ENCODE measurements around the gene FUS. TPM values are rescaled to one million over a fixed set of nuclear protein-coding genes. Genes with fewer than 3 reads are reported as not detected.
"Not testable (repeated sequence)": the region's sequence is repeated elsewhere in the genome, so short reads cannot be mapped to it uniquely, and the experiment has no call there.

The FUS gene
- total RNA-seq, 4 donors from 2014 or later: 12.5 to 69.9 (median 40.0) TPM

DNA sequence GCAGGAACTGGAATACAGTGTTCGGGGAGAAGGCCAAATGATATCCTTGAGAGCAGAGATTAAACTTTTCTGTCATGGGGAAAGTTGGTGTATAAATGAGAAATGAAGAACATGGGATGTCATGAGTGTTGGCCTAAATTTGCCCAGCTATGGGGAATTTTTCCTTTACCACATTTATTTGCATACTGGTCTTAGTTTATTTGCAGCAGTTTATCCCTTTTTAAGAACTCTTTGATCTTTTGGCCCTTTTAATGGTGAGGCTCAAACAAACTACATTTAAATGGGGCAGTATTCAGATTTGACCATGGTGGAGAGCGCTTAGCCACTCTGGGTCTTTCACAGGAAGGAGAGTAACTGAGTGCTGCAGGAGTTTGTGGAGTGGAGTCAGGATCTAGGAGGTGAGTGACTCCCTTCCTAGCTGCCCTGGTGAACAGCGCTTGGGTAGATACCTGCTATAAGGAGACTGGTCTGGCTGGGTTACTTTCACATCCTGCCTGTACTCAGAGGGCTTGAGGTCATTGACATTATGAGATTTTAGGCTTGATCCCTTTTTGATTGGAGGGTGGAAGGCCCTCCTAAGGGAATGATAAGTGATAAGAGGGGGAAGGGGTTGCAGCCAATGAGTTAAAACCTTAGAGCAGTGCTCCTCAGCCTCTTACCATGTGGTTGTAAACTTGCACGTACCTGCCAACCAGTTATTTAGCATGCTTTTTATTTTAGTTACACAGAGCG lies 11.9 kb downstream of the FUS start:
- Histone ChIP-seq H3K27ac (no peak overlapping the region), H3K9me3 (no peaks in the 10 kb centered on the region), H3K36me3 (peaks cover 21 to 100% of the 10 kb centered on the region in 2 donors), H3K4me1 (peaks cover 0 to 7% (median 0%) of the 10 kb centered on the region in 3 donors), H3K4me3 (no peak overlapping the region), H3K27me3 (no peaks in the 10 kb centered on the region)
- no peak for ATAC-seq
- 59 to 79% methylated on average over 2 to 5 of the region's 5 CpGs for WGBS, 2 donors (ENCODE audit: low coverage in 1 of 2)
- TF ChIP-seq, protein P1, sequence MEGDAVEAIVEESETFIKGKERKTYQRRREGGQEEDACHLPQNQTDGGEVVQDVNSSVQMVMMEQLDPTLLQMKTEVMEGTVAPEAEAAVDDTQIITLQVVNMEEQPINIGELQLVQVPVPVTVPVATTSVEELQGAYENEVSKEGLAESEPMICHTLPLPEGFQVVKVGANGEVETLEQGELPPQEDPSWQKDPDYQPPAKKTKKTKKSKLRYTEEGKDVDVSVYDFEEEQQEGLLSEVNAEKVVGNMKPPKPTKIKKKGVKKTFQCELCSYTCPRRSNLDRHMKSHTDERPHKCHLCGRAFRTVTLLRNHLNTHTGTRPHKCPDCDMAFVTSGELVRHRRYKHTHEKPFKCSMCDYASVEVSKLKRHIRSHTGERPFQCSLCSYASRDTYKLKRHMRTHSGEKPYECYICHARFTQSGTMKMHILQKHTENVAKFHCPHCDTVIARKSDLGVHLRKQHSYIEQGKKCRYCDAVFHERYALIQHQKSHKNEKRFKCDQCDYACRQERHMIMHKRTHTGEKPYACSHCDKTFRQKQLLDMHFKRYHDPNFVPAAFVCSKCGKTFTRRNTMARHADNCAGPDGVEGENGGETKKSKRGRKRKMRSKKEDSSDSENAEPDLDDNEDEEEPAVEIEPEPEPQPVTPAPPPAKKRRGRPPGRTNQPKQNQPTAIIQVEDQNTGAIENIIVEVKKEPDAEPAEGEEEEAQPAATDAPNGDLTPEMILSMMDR (IDR thresholded peaks at IDR 0.05): no peak
- no peak for TF ChIP-seq POLR2A (IDR thresholded peaks at IDR 0.05)
- no peak for TF ChIP-seq POLR2AphosphoS5 (IDR thresholded peaks at IDR 0.05)
- TF ChIP-seq EP300 (IDR thresholded peaks at IDR 0.05): no peak

DNA sequence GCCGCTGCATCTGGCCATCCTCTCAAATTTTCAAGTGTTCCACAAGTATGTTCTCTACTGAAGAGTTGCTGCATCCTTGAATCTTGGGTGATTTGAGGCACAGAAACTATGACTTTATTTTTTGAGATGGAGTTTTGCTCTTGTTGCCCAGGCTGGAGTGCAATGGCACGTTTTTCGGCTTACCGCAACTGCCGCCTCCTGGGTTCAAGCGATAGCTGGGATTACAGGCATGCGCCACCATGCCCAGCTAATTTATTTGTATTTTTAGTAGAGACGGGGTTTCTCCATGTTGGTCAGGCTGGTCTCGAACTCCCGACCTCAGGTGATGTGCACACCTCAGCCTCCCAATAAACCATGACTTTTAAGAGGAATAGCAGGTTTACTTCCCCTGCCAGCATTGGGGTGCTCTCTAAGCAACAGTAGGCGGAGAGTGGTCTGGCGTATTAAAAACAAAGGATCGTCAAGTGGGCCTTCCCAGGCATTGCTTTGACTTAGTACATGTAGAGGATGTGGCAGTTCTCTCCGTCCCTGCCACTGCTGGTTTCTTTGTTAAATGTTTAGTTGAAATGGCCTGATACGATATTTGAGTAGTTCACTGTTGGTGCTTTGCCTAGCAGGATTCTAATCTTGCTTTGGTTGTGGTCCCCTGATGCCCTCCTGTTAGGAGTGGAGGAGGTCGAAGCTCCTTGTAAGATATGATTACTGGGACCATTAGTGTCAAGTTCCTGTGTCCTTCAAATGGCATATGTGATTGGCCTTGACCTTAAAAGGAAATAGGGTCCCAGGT lies 13.1 kb downstream of the FUS start:
- TF ChIP-seq, protein P1 (IDR thresholded peaks at IDR 0.05): no peak
- no peak for TF ChIP-seq EP300 (IDR thresholded peaks at IDR 0.05)
- no peak for TF ChIP-seq POLR2AphosphoS5 (IDR thresholded peaks at IDR 0.05)
- no peak for TF ChIP-seq POLR2A (IDR thresholded peaks at IDR 0.05)
- Histone ChIP-seq H3K9me3 (no peaks in the 10 kb centered on the region), H3K4me3 (no peak overlapping the region), H3K4me1 (no peaks in the 10 kb centered on the region), H3K27me3 (no peaks in the 10 kb centered on the region), H3K27ac (no peak overlapping the region), H3K36me3 (peaks cover 21 to 100% of the 10 kb centered on the region in 2 donors)
- WGBS, 2 donors (ENCODE audit: low coverage in 1 of 2): 82 to 86% methylated on average over 5 to 10 of the region's 16 CpGs
- no peak for ATAC-seq

DNA sequence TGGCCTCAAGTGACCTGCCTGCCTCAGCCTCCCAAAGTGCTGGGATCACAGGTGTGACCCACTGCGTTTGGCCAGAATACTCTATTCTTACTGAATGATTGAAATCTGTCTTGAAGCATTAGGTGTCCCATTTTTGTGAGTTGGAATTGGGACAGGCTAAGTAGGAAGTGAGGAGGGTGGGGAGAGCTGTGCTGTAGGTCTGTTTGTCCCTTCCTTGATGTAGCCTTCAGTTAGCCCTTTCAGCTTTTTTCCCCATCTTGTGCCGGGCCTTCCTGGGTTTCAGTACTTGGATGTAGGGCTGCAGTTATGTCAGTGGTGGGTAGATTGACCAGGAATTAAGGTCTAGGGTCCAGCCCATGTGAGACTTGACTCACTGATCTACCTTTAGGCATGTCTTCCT lies 13.9 kb downstream of the FUS start:
- no peaks in the 10 kb centered on the region for H3K27me3 ChIP-seq
- H3K4me1 ChIP-seq: no peaks in the 10 kb centered on the region
- WGBS, 2 donors (ENCODE audit: low coverage in 1 of 2): 79 to 80% methylated on average over 2 of the region's 2 CpGs
- TF ChIP-seq POLR2AphosphoS5 (IDR thresholded peaks at IDR 0.05) (no peak), POLR2A (IDR thresholded peaks at IDR 0.05) (no peak), EP300 (IDR thresholded peaks at IDR 0.05) (no peak)
- TF ChIP-seq, protein P1 (IDR thresholded peaks at IDR 0.05): no peak
- H3K4me3 ChIP-seq: no peak overlapping the region
- H3K36me3 ChIP-seq: peaks cover 20 to 98% of the 10 kb centered on the region in 2 donors
- H3K9me3 ChIP-seq: no peaks in the 10 kb centered on the region
- ATAC-seq: no peak
- H3K27ac ChIP-seq: no peak overlapping the region

DNA sequence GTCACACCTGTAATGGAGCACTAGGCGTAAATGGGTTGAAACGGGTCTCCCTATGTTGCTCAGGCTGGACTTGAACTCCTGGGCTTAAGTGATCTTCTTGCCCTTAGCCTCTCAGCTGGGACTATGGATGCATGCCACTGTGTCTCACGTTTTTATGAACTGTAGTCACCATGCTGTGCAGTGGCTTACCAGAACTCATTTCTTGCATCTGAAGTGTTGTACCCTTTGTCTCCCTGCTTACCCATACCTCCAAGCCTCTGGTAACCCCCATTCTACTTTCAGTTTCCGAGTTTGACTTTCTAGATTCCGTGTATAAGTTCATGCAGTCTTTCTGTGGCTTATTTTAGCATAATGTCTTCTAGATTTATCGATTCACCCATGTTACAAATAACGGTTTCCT lies 15.0 kb downstream of the FUS start:
- TF ChIP-seq, protein P1 (IDR thresholded peaks at IDR 0.05): no peak
- TF ChIP-seq POLR2A (IDR thresholded peaks at IDR 0.05) (no peak), POLR2AphosphoS5 (IDR thresholded peaks at IDR 0.05) (no peak), EP300 (IDR thresholded peaks at IDR 0.05) (no peak)
- Histone ChIP-seq H3K9me3 (no peaks in the 10 kb centered on the region), H3K36me3 (peaks cover 12 to 98% of the 10 kb centered on the region in 2 donors), H3K4me1 (no peaks in the 10 kb centered on the region), H3K27me3 (no peaks in the 10 kb centered on the region), H3K27ac (no peak overlapping the region), H3K4me3 (no peak overlapping the region)
- 74 to 78% methylated on average over 5 of the region's 7 CpGs for WGBS, 2 donors (ENCODE audit: low coverage in 1 of 2)
- ATAC-seq: no peak

DNA sequence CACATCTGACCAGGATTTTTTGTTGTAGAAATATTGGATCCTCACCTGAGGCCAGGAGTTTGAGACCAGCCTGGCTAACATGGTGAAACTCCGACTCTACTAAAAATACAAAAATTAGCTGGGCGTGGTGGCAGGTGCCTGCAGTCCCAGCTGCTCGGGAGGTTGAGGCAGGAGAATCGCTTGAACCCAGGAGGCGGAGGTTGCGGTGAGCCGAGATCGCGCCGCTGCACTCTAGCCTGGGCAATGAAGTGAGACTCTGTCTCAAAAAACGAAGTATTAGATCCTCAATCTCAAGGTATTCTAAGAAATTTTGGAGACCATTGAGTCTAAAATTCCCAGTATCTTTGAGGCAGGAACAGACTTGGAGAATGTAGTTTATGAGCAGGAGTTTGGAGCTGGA lies 15.9 kb downstream of the FUS start:
- H3K4me1 ChIP-seq, H3K27me3 ChIP-seq, H3K4me3 ChIP-seq, H3K27ac ChIP-seq, H3K9me3 ChIP-seq, ATAC-seq: not testable (repeated sequence)
- peaks cover 5 to 97% of the 10 kb centered on the region in 2 donors for H3K36me3 ChIP-seq
- WGBS, 2 donors (ENCODE audit: low coverage in 1 of 2): 80 to 90% methylated on average over 2 of the region's 11 CpGs

All from gastroesophageal sphincter (tissue), 4 donors.